GM23248 (cell line): Measurements from ENCODE around the gene PWP2.
"Not testable (repeated sequence)": the region's sequence is repeated elsewhere in the genome, so short reads cannot be mapped to it uniquely, and the experiment has no call there.

ENCODE experiments used
- EZH2 ChIP-seq: fragments of 200-600 bp; sonication (generic); IDR thresholded peaks from 2 replicates; pipeline ENCODE4 v1.6.1; 2018; ENCODE audit warnings: antibody characterized with exemption, mild to moderate bottlenecking; ENCODE audit not compliant: insufficient read depth, poor library complexity, severe bottlenecking
- EZH2phosphoT487 ChIP-seq: fragments of 200-600 bp; sonication (generic); IDR thresholded peaks from 2 replicates; pipeline ENCODE4 v1.6.1; 2018; ENCODE audit warnings: antibody characterized with exemption, moderate library complexity, mild to moderate bottlenecking, low read depth; ENCODE audit not compliant: insufficient read depth

DNA sequence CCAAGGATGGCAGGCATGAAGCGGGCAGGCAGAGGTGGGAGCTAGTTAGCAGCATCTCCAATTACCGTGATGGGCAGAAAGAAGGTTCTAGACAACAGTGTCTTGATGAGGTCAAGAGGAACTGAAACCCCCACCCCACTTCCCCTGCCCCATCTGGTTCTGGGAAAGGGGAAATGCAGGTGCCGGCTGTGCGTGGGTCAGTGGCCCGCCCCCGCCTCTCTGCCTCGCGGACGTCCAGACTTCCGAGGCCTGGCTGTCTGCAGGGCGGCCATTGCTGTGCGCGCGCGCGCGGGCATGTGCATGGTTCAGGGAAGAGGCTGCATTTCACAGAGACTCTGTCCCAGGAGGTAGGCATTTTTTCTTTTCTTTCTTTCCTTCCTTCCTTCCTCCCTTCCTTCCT is 68.0 kb downstream of the PWP2 start:
- TF ChIP-seq EZH2, EZH2phosphoT487: not testable (repeated sequence)
